ENCODE results near the gene AP3D1.

DNA sequence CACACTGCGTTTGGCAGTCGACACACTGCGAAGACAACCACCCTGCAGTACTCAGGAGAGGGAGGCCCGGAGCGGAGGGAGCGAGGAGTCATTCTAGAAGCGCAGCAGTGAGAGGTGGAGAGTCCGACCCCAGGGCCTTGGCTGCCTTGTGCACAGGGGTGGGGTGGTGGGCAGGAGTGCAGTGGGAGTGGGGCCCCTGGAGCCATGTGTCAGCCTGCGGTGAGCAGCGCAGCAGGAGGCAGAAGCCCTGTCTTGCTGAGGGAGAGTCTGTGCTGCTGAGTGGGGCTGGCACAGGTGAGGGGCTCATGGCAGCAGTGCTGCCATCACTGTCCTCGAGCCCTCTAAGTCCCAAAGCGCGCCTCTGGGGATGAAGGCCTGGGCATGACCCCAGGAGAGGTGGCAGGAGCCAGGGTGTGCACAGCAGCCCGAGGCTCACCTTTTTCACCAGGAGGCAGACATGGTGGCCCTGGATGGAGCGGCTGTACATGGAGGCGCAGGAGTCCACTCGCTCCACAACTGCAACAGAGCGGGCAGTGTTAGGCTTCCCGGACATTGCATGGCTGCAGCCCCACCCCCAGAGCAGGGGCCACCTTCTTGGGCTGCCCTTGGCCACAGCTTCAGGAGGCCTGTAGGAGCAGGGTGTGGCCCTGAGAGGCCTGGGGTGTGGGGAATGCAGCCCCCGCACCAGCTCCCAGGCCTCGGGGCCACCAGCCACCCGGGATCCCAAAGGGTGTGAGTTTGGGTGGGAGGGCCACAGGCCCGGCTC lies 42.9 kb downstream of the AP3D1 start:
- TF ChIP-seq, protein P1, sequence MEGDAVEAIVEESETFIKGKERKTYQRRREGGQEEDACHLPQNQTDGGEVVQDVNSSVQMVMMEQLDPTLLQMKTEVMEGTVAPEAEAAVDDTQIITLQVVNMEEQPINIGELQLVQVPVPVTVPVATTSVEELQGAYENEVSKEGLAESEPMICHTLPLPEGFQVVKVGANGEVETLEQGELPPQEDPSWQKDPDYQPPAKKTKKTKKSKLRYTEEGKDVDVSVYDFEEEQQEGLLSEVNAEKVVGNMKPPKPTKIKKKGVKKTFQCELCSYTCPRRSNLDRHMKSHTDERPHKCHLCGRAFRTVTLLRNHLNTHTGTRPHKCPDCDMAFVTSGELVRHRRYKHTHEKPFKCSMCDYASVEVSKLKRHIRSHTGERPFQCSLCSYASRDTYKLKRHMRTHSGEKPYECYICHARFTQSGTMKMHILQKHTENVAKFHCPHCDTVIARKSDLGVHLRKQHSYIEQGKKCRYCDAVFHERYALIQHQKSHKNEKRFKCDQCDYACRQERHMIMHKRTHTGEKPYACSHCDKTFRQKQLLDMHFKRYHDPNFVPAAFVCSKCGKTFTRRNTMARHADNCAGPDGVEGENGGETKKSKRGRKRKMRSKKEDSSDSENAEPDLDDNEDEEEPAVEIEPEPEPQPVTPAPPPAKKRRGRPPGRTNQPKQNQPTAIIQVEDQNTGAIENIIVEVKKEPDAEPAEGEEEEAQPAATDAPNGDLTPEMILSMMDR (conservative IDR thresholded peaks at IDR 0.05): no peak
- no peak for TF ChIP-seq EZH2 (IDR thresholded peaks at IDR 0.05; ENCODE audit: low read depth)

Measured in PC-9 (cell line).